Measurements from ENCODE around the gene RNF144A.
A peak's percentile ranks its signal among the peaks of the same experiment; 100 is the strongest.

RNF144A gene

GRCh38 chr2:7009207-7009911, 92.1 kb downstream of the RNF144A start:
- no peak for DNase-seq

GRCh38 chr2:7010391-7011054, 93.3 kb downstream of the RNF144A start:
- DNase-seq = no peak

GRCh38 chr2:7011356-7012083, 94.3 kb downstream of the RNF144A start:
- no peak for DNase-seq

GRCh38 chr2:7012141-7012764, 95.0 kb downstream of the RNF144A start:
- DNase-seq = peak; percentile 15

GRCh38 chr2:7013471-7014160, 96.4 kb downstream of the RNF144A start:
- DNase-seq = no peak

- peak; percentile 39 for DNase-seq
Observed at GRCh38 chr2:7014174-7014640, 97.0 kb downstream of the RNF144A start.

- DNase-seq = peak; percentile 84
Observed at GRCh38 chr2:7015007-7015950, 98.1 kb downstream of the RNF144A start.

- DNase-seq = no peak
Observed at GRCh38 chr2:7016148-7016547, 98.9 kb downstream of the RNF144A start.

GRCh38 chr2:7016601-7017211, 99.5 kb downstream of the RNF144A start:
- DNase-seq = no peak

GRCh38 chr2:7017671-7018281, 100.6 kb downstream of the RNF144A start:
- no peak for DNase-seq

- DNase-seq = no peak
Observed at GRCh38 chr2:7018282-7018701, 101.1 kb downstream of the RNF144A start.

GRCh38 chr2:7018767-7019166, 101.6 kb downstream of the RNF144A start:
- no peak for DNase-seq

GRCh38 chr2:7019191-7019590, 102.0 kb downstream of the RNF144A start:
- no peak for DNase-seq

GRCh38 chr2:7020059-7020458, 102.8 kb downstream of the RNF144A start:
- no peak for DNase-seq

- DNase-seq = peak; percentile 51
Observed at GRCh38 chr2:7020468-7020867, 103.3 kb downstream of the RNF144A start.

GRCh38 chr2:7020939-7021470, 103.8 kb downstream of the RNF144A start:
- DNase-seq = no peak

GRCh38 chr2:7022492-7023385, 105.5 kb downstream of the RNF144A start:
- peak; percentile 9 for DNase-seq

- no peak for DNase-seq
Observed at GRCh38 chr2:7023542-7023941, 106.3 kb downstream of the RNF144A start.

- DNase-seq = no peak
Observed at GRCh38 chr2:7024261-7024660, 107.0 kb downstream of the RNF144A start.

Data from NCI-H2171 treated with DMSO at 0.1 percent for 48 hours (cell line).